CD14-positive monocyte (primary cell): Measurements from ENCODE around the gene ELMO1. TPM values are rescaled to one million over a fixed set of nuclear protein-coding genes. Genes with fewer than 3 reads are reported as not detected.

ENCODE experiments used
- DNase-seq, 3 donors: peaks; one replicate each; pipeline ENCODE4 v3.0.0-alpha.2; 2011 to 2022
- H2AFZ ChIP-seq: 2 replicates; pipeline ENCODE4 v1.6.0; 2012; ENCODE audit warnings: mild to moderate bottlenecking, low read depth, low read length, inconsistent platforms; ENCODE audit not compliant: insufficient read depth, poor library complexity, severe bottlenecking
- H3K27ac ChIP-seq, 2 donors: 1 replicate in 1 of 2; 2 replicates in 1 of 2; pipeline ENCODE4 v1.5.1; 2012 to 2013; ENCODE audit warnings: low read length in 2 of 2, control low read depth in 1 of 2, inconsistent platforms in 1 of 2, low read depth in 1 of 2, mild to moderate bottlenecking in 1 of 2
- H3K27me3 ChIP-seq, 2 donors: one replicate each; pipeline versions ENCODE4 v1.6.0 to v1.6.1; 2011 to 2013; ENCODE audit warnings: low read length in 2 of 2; ENCODE audit not compliant: control insufficient read depth in 2 of 2, insufficient read depth in 2 of 2
- H3K36me3 ChIP-seq, 2 donors: replicated peaks in 1 of 2; 1 replicate in 1 of 2; 2 replicates in 1 of 2; pipeline versions ENCODE4 v1.5.1 to v1.6.1; 2012 to 2013; ENCODE audit warnings: low read length in 2 of 2, control low read depth in 1 of 2, inconsistent platforms in 1 of 2, mild to moderate bottlenecking in 1 of 2; ENCODE audit not compliant: insufficient read depth in 2 of 2, control insufficient read depth in 1 of 2
- H3K4me1 ChIP-seq, 2 donors: 1 replicate in 1 of 2; 2 replicates in 1 of 2; pipeline versions ENCODE4 v1.5.1 to v1.6.1; 2012 to 2013; ENCODE audit warnings: low read length in 2 of 2, control low read depth in 1 of 2, inconsistent platforms in 1 of 2, mild to moderate bottlenecking in 1 of 2, moderate library complexity in 1 of 2; ENCODE audit not compliant: insufficient read depth in 2 of 2, control insufficient read depth in 1 of 2
- H3K4me2 ChIP-seq: replicated peaks from 2 replicates; pipeline ENCODE3; 2012; ENCODE audit warnings: low read length, moderate library complexity, mild to moderate bottlenecking; ENCODE audit not compliant: poor library complexity, severe bottlenecking; ENCODE audit errors: extremely low read depth
- H3K4me3 ChIP-seq, 3 experiments: fragments of 200-600 bp in 1 of 3; sonication (generic) in 1 of 3; replicated peaks in 1 of 3; 1 replicate in 2 of 3; 2 replicates in 1 of 3; pipeline ENCODE4 v1.5.1; 2011 to 2013; ENCODE audit warnings: low read length in 3 of 3, mild to moderate bottlenecking in 3 of 3, control low read depth in 2 of 3, low read depth in 2 of 3, inconsistent platforms in 1 of 3, moderate library complexity in 1 of 3
- H3K79me2 ChIP-seq: 2 replicates; pipeline ENCODE4 v1.6.0; 2012; ENCODE audit warnings: mild to moderate bottlenecking, control low read depth, inconsistent platforms, low read length, moderate library complexity; ENCODE audit not compliant: insufficient read depth
- H3K9ac ChIP-seq: 2 replicates; pipeline ENCODE4 v1.6.0; 2017; ENCODE audit warnings: low read length, mild to moderate bottlenecking; ENCODE audit not compliant: insufficient read depth, poor library complexity, severe bottlenecking
- H3K9me3 ChIP-seq, 2 donors: replicated peaks in 1 of 2; 1 replicate in 1 of 2; 2 replicates in 1 of 2; pipeline versions ENCODE4 v1.5.1 to v1.6.1; 2012 to 2013; ENCODE audit warnings: low read length in 2 of 2, control low read depth in 1 of 2; ENCODE audit not compliant: control insufficient read depth in 1 of 2, insufficient read depth in 1 of 2
- H4K20me1 ChIP-seq: 2 replicates; pipeline ENCODE4 v1.6.0; 2012; ENCODE audit warnings: mild to moderate bottlenecking, low read length, control low read depth, moderate library complexity; ENCODE audit not compliant: insufficient read depth
- H3K27ac Mint-ChIP-seq, 7 donors: one replicate each; pipeline ENCODE4 v1.8.0; 2020; ENCODE audit warnings: mild to moderate bottlenecking in 7 of 7, mixed read lengths in 7 of 7, moderate library complexity in 6 of 7, inconsistent platforms in 2 of 7
- H3K27me3 Mint-ChIP-seq, 3 donors: one replicate each; pipeline ENCODE4 v1.8.0; 2021 to 2022; ENCODE audit warnings: low read depth in 3 of 3, mild to moderate bottlenecking in 3 of 3, mixed read lengths in 3 of 3, moderate library complexity in 3 of 3, inconsistent platforms in 1 of 3
- H3K36me3 Mint-ChIP-seq, 2 donors: one replicate each; pipeline ENCODE4 v1.8.0; 2020; ENCODE audit warnings: mixed read lengths in 2 of 2, inconsistent platforms in 1 of 2, mild to moderate bottlenecking in 1 of 2
- H3K4me1 Mint-ChIP-seq: one replicate; pipeline ENCODE4 v1.8.0; 2020; ENCODE audit warnings: mild to moderate bottlenecking, mixed read lengths
- H3K4me3 Mint-ChIP-seq, 2 donors: one replicate each; pipeline ENCODE4 v1.8.0; 2020; ENCODE audit warnings: mild to moderate bottlenecking in 2 of 2, mixed read lengths in 2 of 2, moderate library complexity in 1 of 2
- H3K9me3 Mint-ChIP-seq, 7 donors: one replicate each; pipeline ENCODE4 v1.8.0; 2020 to 2022; ENCODE audit warnings: mixed read lengths in 7 of 7, mild to moderate bottlenecking in 6 of 7, moderate library complexity in 6 of 7, inconsistent platforms in 2 of 7
- WGBS: methylation state at CpG from one replicate; pipeline ENCODE4 v1.1.5; 2013; ENCODE audit warnings: missing lambda C conversion rate; ENCODE audit not compliant: insufficient coverage; 5-methylcytosine and 5-hydroxymethylcytosine counted together
- intact Hi-C, 2 donors: fragments of 100-400 bp; cut with micrococcal nuclease; formaldehyde crosslinking; loops; one replicate each; pipeline versions ENCODE4 v1.15.0 to v1.15.1; 2023
- polyA plus RNA-seq, 3 donors: library from polyadenylated mRNA; depleted of rRNA in 1 of 3; unstranded in 2 of 3; stranded (reverse) in 1 of 3; fragments of 300-500 nt in 2 of 3; fragments of >200 nt in 1 of 3; fragmentation: Illumina TruSeq in 2 of 3; gene quantifications; 1 replicate in 2 of 3; 2 replicates in 1 of 3; pipeline ENCODE4 v1.2.3, GENCODE V29; 2012 to 2021
- TF ChIP-seq, protein P1 (sequence below): fragments of 200-600 bp; IDR thresholded peaks from one replicate; pipeline ENCODE4 v1.8.0; 2022; ENCODE audit warnings: antibody characterized with exemption, mild to moderate bottlenecking

ELMO1 gene
- polyA plus RNA-seq, 3 donors = 46.6 to 50.2 (median 46.7) TPM

DNA sequence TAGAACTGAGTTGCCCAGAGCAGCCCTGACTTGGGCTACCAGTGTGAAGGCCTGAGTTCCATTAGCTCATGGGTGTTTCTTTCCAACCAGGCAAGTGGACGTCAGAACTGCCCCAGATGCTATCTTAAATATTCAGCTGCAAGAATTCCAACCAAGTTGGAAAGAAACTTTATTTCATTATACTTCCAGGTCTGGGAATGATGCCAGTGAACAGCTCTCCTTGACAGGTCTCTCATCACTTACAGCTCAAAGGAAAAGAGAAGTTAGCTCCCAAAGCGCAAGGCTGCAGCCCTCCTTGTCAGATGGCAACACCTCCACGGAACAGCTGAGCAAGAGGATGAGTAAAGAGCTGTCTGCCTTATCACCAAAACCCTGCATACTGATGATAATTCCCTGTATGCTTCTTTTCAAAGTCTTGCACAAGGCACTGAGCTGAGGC is 468.8 kb downstream of the ELMO1 start:
- Histone ChIP-seq H2AFZ (no peak overlapping the region), H3K27ac (no peak overlapping the region), H3K79me2 (peaks cover 9% of the 10 kb centered on the region), H3K9ac (no peak overlapping the region), H4K20me1 (peaks cover 45% of the 10 kb centered on the region), H3K9me3 (no peaks in the 10 kb centered on the region), H3K4me2 (no peak overlapping the region), H3K27me3 (no peaks in the 10 kb centered on the region), H3K4me3 (no peak overlapping the region), H3K4me1 (peaks cover 12 to 13% of the 10 kb centered on the region in 2 donors), H3K36me3 (peaks cover 0 to 8% of the 10 kb centered on the region in 2 donors)
- Mint-ChIP-seq H3K9me3 (peaks cover 0 to 1% (median 0%) of the 10 kb centered on the region in 7 donors), H3K4me3 (no peak overlapping the region), H3K4me1 (peaks cover 13% of the 10 kb centered on the region), H3K27ac (peak overlapping the region in 1 of 7 donors; percentile 6), H3K27me3 (no peaks in the 10 kb centered on the region), H3K36me3 (peaks cover 11 to 12% of the 10 kb centered on the region in 2 donors)
- intact Hi-C loops = no loop called here
- 80% methylated on average over 1 of the region's 3 CpGs for WGBS
- TF ChIP-seq, protein P1, sequence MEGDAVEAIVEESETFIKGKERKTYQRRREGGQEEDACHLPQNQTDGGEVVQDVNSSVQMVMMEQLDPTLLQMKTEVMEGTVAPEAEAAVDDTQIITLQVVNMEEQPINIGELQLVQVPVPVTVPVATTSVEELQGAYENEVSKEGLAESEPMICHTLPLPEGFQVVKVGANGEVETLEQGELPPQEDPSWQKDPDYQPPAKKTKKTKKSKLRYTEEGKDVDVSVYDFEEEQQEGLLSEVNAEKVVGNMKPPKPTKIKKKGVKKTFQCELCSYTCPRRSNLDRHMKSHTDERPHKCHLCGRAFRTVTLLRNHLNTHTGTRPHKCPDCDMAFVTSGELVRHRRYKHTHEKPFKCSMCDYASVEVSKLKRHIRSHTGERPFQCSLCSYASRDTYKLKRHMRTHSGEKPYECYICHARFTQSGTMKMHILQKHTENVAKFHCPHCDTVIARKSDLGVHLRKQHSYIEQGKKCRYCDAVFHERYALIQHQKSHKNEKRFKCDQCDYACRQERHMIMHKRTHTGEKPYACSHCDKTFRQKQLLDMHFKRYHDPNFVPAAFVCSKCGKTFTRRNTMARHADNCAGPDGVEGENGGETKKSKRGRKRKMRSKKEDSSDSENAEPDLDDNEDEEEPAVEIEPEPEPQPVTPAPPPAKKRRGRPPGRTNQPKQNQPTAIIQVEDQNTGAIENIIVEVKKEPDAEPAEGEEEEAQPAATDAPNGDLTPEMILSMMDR = no peak
- no peak for DNase-seq

DNA sequence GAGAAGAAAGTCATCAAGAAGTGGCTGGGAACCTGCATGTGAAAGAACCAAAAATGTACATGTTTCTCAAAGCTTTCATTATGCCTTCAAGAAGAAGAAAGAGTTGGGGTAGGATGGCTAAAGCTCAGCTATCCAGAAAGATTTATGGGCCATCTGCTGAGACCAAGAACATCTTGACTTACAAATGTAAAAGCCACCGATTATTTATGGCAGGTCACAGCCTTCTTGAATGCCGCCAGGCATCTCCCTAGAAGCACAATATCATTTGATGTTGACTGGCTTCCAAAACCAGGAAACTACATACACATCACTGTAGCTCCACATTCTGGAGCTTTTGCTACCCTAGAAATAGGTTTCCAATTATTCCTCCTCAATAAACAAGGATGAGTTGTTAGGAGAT is 470.2 kb downstream of the ELMO1 start:
- H4K20me1 ChIP-seq = peaks cover 32% of the 10 kb centered on the region
- intact Hi-C loops = no loop called here
- TF ChIP-seq, protein P1 = no peak
- no peaks in the 10 kb centered on the region for H3K27me3 ChIP-seq
- H3K79me2 ChIP-seq = peaks cover 9% of the 10 kb centered on the region
- H2AFZ ChIP-seq = no peak overlapping the region
- H3K9ac ChIP-seq = no peak overlapping the region
- no peak overlapping the region for H3K4me2 ChIP-seq
- peaks cover 0 to under 1% of the 10 kb centered on the region in 2 donors for H3K4me1 ChIP-seq
- peaks cover 0 to 8% of the 10 kb centered on the region in 2 donors for H3K36me3 ChIP-seq
- Mint-ChIP-seq H3K27me3 (no peaks in the 10 kb centered on the region), H3K4me3 (no peak overlapping the region), H3K27ac (no peak overlapping the region), H3K4me1 (no peaks in the 10 kb centered on the region), H3K36me3 (peaks cover 19 to 22% of the 10 kb centered on the region in 2 donors), H3K9me3 (peaks cover 0 to 4% (median 0%) of the 10 kb centered on the region in 7 donors)
- no peak overlapping the region for H3K27ac ChIP-seq
- H3K4me3 ChIP-seq = no peak overlapping the region
- WGBS = 58% methylated on average over 2 of the region's 2 CpGs
- H3K9me3 ChIP-seq = no peaks in the 10 kb centered on the region
- no peak for DNase-seq
